Measurements from ENCODE around the gene FAM193B. TPM values are rescaled to one million over a fixed set of nuclear protein-coding genes. Genes with fewer than 3 reads are reported as not detected.
A peak's percentile ranks its signal among the peaks of the same experiment; 100 is the strongest.

The FAM193B gene
- total and polyA plus RNA-seq, 5 experiments from 2014 or later = 1.6 to 225 (median 5.5) TPM

DNA sequence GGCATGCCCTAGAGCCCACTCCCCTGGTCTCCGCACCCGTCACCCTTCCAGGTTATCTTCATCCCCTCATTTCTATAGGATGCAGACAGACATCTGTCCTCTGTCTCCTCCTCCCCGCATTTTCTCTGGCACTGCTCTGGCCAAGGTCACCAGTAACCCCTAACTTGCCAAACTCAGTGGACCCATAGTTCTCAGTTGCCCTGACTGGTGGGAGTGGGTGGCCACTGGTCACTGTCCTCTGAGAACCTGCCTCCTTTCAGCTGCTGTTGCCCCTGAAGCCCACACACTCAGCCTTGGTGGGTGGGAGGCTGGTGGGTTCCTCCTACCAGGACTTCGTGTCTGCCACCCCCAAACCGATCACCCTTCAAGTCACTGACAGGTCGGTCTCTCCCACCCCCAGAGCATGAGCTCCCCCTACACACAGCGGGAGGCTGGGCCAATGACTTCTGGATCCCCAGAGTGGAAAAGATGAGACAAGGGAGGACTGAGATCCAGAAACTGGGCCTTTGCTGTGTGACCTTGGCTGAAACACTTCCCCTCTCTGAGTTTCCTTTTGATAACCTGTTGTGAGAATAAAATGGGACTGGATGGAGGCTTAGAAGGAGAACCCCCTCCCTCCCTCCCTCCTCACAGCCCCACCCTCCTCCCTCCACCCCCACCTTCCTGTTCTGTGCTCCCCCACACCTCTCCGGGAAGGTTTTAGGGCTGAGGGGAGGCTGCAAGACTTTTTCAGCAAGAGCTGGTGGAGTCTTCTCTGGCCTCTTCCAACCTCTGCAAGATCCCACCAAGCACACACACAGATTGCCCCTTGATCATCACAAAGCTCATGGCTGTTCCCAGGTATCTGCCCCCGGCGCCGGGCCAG, 78.6 kb downstream of the FAM193B start:
- H3K4me3 Mint-ChIP-seq = peak overlapping the region in 9 of 10 donors; percentile 12 to 86 (median 64)

DNA sequence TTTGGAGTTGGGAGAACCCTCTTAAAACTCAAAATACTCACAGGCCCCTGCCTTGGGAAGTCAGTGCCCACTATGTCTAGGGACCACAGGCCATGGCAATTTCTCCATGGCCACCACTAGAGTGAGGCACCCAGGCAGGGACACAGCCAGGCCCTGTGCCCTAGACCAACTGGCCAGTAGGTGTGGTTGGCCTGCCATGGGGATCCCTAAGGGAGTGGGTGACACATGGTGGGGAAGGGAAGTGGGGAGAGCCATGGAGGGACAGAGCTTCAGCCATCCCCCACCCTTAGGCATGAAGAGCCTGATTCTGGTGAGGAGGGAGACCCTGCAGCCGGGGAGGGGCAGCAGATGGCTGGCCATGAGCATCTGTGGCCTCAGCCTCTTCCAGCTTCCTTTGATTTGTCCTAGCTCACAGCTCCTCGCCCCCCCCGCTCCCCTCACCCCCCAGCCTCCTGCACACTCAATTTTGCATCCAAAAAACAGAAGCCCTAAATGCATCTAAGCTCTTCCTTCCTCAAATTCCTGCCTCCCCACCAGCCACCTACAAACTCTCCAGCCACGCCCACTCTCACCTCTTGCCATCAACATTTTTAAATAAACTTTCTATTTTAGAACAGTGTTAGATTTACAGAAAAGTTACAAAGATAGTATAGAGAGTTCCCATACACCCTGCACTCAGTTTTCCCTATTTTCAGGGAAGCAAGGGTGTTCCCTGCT, 79.4 kb downstream of the FAM193B start:
- H3K4me1 Mint-ChIP-seq = peaks cover 39 to 80% (median 73%) of the 10 kb centered on the region in 4 donors
- no peak for ATAC-seq
- H3K27me3 Mint-ChIP-seq = no peaks in the 10 kb centered on the region
- POLR2A ChIA-PET = interaction anchor here (0.6 to 5.9 kb wide), 8 partner anchors 11 to 173 kb away, joined by 3 to 36 read pairs (median 6); partner anchors contain the start of genes DDX41 and PDLIM7
- no peaks in the 10 kb centered on the region for H3K36me3 Mint-ChIP-seq
- H3K4me3 Mint-ChIP-seq = peak overlapping the region; percentile 64 to 92 (median 84)
- no peaks in the 10 kb centered on the region for H3K9me3 Mint-ChIP-seq
- peak overlapping the region in 9 of 10 donors; percentile 1 to 94 (median 75) for H3K27ac Mint-ChIP-seq
- DNase-seq = no peak

More for the DNA sequence above, 78.6 kb downstream of the FAM193B start:
- Mint-ChIP-seq H3K27ac (peak overlapping the region; percentile 57 to 94 (median 82)), H3K9me3 (no peaks in the 10 kb centered on the region), H3K4me1 (peaks cover 35 to 74% (median 68%) of the 10 kb centered on the region in 4 donors), H3K27me3 (no peaks in the 10 kb centered on the region), H3K36me3 (no peaks in the 10 kb centered on the region)
- ATAC-seq (no peak), DNase-seq (no peak)
- POLR2A ChIA-PET = interaction anchor here (0.6 to 1.4 kb wide), 9 partner anchors 11 to 174 kb away, joined by 3 to 13 read pairs (median 4); partner anchors contain the start of gene PDLIM7

DNA sequence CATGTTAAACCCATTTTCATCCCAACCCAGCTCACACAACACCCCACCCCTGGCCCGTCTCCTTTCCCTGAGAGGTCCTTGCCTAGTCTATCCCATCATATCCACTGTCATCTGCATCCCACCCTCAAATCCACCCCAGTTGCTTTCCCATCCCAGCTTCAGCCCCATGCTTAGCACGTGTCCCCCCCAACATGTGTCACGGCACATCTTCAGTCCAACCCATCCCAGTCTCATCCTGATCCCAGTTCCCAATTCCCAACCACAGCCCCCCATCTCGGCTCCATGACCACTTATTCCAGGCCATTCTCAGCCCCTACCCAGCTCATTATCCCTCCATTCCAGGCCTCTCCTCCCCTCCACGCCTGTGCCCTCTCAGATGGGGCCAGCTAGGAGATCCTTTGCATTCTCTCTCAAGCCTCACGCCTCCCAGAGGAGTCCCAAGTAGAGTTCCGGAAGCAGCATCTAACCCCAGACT, 80.3 kb downstream of the FAM193B start:
- Mint-ChIP-seq H3K9me3 (no peaks in the 10 kb centered on the region), H3K4me3 (peak overlapping the region; percentile 71 to 92 (median 84)), H3K27ac (peak overlapping the region; percentile 31 to 94 (median 86)), H3K4me1 (peaks cover 37 to 77% (median 65%) of the 10 kb centered on the region in 4 donors), H3K27me3 (no peaks in the 10 kb centered on the region), H3K36me3 (no peaks in the 10 kb centered on the region)
- no peak for DNase-seq
- no peak for ATAC-seq
- POLR2A ChIA-PET = interaction anchor here (0.7 to 5.9 kb wide), 4 partner anchors 18 to 43 kb away, joined by 3 to 58 read pairs (median 20); partner anchors contain the start of genes DDX41, PDLIM7 and PRR7

DNA sequence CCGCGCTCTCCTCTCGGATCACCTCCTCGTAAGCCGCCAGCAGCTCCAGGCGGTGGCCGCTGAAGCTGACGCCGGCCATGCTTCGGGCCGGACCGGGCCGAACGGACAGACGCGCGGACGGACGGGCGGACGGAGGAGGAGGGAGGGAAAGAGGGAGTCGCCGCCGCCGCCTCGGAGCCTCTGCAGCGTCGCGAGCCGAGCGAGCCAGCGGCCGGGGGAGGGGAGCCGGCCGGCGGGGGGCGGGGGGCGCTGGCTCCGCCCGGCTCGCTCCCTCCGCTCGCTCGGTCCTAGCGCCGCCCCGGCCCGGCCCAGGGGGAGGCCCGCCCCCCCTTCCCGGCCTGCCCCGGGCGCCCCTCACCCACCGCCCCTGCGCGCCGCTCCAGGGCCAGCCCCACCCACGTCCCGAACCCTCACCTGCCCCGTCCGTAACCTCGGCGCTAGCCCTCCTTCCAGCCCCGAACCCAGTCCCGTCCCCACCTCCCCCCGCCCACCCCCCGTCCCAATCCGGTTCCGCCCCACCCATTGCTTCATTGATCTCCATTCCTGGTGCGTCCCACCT, 80.8 kb downstream of the FAM193B start, which contains the start of gene DBN1:
TSS of gene DBN1 (minus strand) at position 192 of the 559 bp plus-strand sequence. CDS start at position 79, 113 bp downstream.
- ATAC-seq (peak; percentile 28 to 31), DNase-seq (peak in 2 of 10 donors; percentile 26 to 42)
- peak within 1 kb of the TSS; percentile 78 to 92 (median 86) for H3K4me3 Mint-ChIP-seq
- H3K27me3 Mint-ChIP-seq = no peaks in the 10 kb centered on the region
- H3K4me1 Mint-ChIP-seq = peaks cover 36 to 76% (median 62%) of the 10 kb centered on the region in 4 donors
- H3K36me3 Mint-ChIP-seq = peaks cover 0 to 4% (median 2%) of the 10 kb centered on the region in 3 donors
- POLR2A ChIA-PET = interaction anchor here (0.7 to 5.9 kb wide), 7 partner anchors 10 to 70 kb away, joined by 3 to 58 read pairs (median 14); partner anchors contain the start of genes DDX41, GRK6, PDLIM7 and PRR7
- H3K27ac Mint-ChIP-seq = peak within 1 kb of the TSS; percentile 77 to 94 (median 88)
- no peaks in the 10 kb centered on the region for H3K9me3 Mint-ChIP-seq

DNA sequence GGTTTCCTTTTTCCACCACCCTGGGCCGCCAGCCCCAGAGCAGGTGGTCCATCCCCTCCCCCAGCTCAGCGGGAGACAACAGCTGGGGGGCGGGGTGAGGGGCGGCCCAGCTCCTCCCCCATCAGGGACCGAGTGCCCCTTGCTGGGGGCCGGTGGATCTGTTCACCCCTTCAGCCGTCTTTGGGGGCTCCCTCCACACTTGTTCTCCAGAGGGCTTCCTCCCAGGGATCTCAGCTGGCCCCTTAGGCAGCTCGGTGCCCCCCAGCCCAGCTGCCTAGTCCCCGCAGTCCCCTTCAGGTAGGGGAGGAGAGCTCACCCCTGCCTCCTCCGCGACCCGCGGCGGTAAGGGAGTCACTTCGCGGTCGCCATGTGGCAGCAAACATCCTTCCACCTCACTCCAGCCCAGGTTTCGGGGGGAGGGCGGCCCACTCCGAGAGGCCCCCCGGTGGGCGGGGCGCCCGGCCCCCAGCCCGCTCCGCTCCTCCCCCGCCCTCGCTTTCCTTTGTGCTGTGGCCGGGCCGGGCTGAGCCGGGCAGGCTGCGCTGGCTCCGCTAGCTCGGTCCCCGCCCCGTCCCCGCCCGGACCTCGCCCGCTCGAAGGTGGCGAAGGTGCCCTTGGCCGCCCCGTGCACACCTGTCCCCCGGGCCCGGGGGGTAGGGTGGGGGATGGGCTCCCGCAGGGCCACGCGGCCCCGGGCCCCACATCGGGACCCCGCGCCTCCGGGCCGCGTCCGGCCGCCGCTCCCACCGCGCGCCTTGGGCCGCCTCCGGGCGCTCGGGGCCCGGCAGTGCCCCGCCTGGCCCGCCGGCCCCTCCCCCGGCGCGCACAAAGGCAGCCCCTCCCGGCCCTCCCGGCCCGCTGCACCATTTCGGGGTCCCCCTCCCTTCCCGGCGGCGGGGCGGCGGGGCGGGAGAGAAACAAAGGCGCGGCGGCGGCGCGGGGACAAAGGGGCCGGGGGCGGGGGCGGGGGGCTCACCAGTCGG, 81.6 kb downstream of the FAM193B start:
- Mint-ChIP-seq H3K4me1 (peaks cover 35 to 70% (median 57%) of the 10 kb centered on the region in 4 donors), H3K36me3 (peaks cover 0 to 7% (median 6%) of the 10 kb centered on the region in 3 donors), H3K9me3 (no peaks in the 10 kb centered on the region), H3K27ac (peak overlapping the region in 9 of 10 donors; percentile 60 to 95 (median 86)), H3K4me3 (peak overlapping the region; percentile 75 to 92 (median 86)), H3K27me3 (no peaks in the 10 kb centered on the region)
- POLR2A ChIA-PET = interaction anchor here (0.6 to 5.9 kb wide), 15 partner anchors 8 to 163 kb away, joined by 3 to 58 read pairs (median 5); partner anchors contain the start of genes GRK6, LMAN2 and PDLIM7
- ATAC-seq = peak; percentile 60 to 72
- DNase-seq = peak; percentile 57 to 84 (median 66)

DNA sequence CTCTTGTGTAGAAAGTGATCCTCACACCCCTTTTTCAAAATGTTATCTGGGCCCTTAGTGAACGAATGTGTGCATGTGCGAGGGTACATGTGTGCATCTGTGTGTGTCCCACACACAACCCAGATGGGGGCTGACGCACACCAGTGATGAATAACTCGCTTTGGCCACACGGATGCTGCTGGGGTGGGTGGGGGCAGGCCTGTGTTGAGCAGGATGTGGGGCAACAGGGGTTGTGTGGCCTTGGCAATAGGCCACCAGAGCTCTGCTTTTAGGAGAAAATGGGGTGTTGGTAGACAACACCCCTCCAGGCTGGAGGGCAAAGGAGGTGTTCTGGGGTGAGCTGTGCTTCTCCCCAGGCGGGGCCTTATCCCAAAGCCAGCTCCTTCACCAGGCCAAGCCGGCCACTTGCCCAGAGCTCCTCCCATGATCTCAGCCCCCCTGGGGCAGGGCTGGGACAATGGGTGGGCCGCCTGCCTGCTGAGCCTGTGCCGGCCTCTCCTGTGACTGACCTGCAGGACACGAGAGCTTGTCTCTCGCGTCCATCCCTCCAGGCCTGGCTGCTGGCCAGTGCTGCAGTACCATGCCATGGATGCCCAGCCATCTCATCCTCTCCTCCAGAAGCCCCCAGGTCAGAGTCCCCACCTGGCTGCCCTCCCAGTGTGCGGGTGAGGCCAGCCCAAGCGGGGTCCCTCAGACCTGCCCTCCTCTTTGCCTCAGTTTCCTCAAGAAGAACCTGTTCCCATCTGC, 82.6 kb downstream of the FAM193B start:
- H3K36me3 Mint-ChIP-seq = peaks cover 0 to 16% (median 7%) of the 10 kb centered on the region in 3 donors
- DNase-seq (peak in 8 of 10 donors; percentile 30 to 87 (median 65)), ATAC-seq (peak; percentile 40 to 76)
- POLR2A ChIA-PET = interaction anchor here (0.6 to 5.9 kb wide), 19 partner anchors 8 to 162 kb away, joined by 3 to 58 read pairs (median 5); partner anchors contain the start of genes GRK6, LMAN2 and PDLIM7
- H3K4me3 Mint-ChIP-seq = peak overlapping the region; percentile 48 to 86 (median 79)
- no peaks in the 10 kb centered on the region for H3K27me3 Mint-ChIP-seq
- H3K9me3 Mint-ChIP-seq = no peaks in the 10 kb centered on the region
- peak overlapping the region; percentile 63 to 95 (median 86) for H3K27ac Mint-ChIP-seq
- peaks cover 34 to 68% (median 54%) of the 10 kb centered on the region in 4 donors for H3K4me1 Mint-ChIP-seq

DNA sequence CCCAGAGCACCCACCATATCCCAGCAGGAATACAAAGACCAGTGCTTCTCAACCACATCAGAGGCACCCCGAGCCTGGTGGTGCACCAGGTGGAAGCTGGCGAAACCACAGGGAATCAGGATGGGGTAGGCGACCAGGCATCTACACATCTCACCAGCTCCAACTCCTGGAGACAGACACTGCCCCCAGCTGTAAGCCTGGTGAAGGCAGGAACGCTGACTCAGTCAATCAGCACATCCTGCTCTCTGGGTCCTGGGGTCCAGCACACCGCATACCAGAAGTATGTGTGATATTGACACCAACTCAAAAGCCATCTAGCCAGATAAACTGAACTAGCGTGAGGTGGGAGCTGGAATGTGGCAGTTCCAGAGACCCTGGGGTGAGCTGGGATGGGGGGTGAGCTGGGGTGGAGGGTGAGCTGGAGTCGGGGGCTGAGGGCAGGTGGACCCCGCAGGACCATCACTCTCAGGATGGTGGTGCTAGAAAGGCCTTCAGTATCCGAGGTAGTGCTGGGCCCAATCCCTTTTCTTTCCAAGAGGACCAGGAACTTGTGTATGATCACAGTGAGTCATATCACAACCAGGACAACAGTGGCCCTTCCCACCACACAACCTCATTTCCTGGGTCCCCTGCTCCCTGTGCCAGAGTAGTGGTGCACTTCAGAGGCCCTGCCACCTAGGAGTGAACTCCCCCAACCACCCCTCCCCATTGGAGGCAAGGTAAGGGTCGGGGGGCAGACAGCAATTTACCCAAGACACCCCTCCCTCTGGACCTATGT, 83.4 kb downstream of the FAM193B start:
- peak overlapping the region; percentile 80 to 95 (median 86) for H3K27ac Mint-ChIP-seq
- H3K9me3 Mint-ChIP-seq = no peaks in the 10 kb centered on the region
- peaks cover 30 to 60% (median 49%) of the 10 kb centered on the region in 4 donors for H3K4me1 Mint-ChIP-seq
- no peaks in the 10 kb centered on the region for H3K27me3 Mint-ChIP-seq
- peaks cover 0 to 24% (median 14%) of the 10 kb centered on the region in 3 donors for H3K36me3 Mint-ChIP-seq
- ATAC-seq = no peak
- POLR2A ChIA-PET = interaction anchor here (1.0 to 5.9 kb wide), 13 partner anchors 8 to 161 kb away, joined by 3 to 58 read pairs (median 6); partner anchors contain the start of genes GRK6, LMAN2 and PDLIM7
- no peak for DNase-seq
- H3K4me3 Mint-ChIP-seq = peak overlapping the region; percentile 48 to 86 (median 79)

All from naive thymus-derived CD8-positive, alpha-beta T cell (primary cell).